Right lobe of liver (tissue), 6 donors: ENCODE results near the gene IFI27. TPM values are rescaled to one million over a fixed set of nuclear protein-coding genes. Genes with fewer than 3 reads are reported as not detected.

Experiments
- ATAC-seq, 4 donors: fragments of 200-7000 bp; cut with Tn5 transposase; one replicate each; pipeline ENCODE4 v1.9.1; 2020; ENCODE audit warnings: mild to moderate bottlenecking in 4 of 4, moderate library complexity in 4 of 4
- DNase-seq, 3 donors: peaks; one replicate each; pipeline ENCODE4 v3.0.0-alpha.2; 2020
- H3K27ac ChIP-seq, 3 donors: fragments of 200-600 bp; one replicate each; pipeline ENCODE4 v1.8.0; 2022
- H3K27me3 ChIP-seq, 2 donors: fragments of 200-600 bp; one replicate each; pipeline ENCODE4 v1.8.0; 2022
- H3K36me3 ChIP-seq, 4 donors: fragments of 200-600 bp; sonication (generic) in 1 of 4; one replicate each; pipeline versions ENCODE4 v1.5.1 to v1.8.0; 2017 to 2022; ENCODE audit warnings: control low read depth in 1 of 4
- H3K4me1 ChIP-seq, 4 donors: fragments of 200-600 bp; sonication (generic) in 1 of 4; one replicate each; pipeline versions ENCODE4 v1.5.1 to v1.8.0; 2017 to 2022; ENCODE audit warnings: control low read depth in 1 of 4
- H3K4me3 ChIP-seq, 3 donors: fragments of 200-600 bp; one replicate each; pipeline ENCODE4 v1.8.0; 2022
- H3K9me3 ChIP-seq, 4 donors: fragments of 200-600 bp; sonication (generic) in 1 of 4; one replicate each; pipeline versions ENCODE4 v1.5.1 to v1.8.0; 2017 to 2022; ENCODE audit warnings: control low read depth in 1 of 4
- POLR2A ChIP-seq: fragments of 450-650 bp; IDR thresholded peaks from one replicate; pipeline ENCODE4 v1.6.1; 2017; ENCODE audit warnings: antibody characterized with exemption, mild to moderate bottlenecking
- WGBS: methylation state at CpG from one replicate; pipeline ENCODE4 v1.1.6; 2018; ENCODE audit warnings: low coverage, low lambda C conversion rate; ENCODE audit not compliant: insufficient coverage; ENCODE audit errors: missing lambda C conversion rate; 5-methylcytosine and 5-hydroxymethylcytosine counted together
- intact Hi-C, 2 donors: fragments of 100-400 bp; cut with DNase I; formaldehyde crosslinking; loops; one replicate each; pipeline versions ENCODE4 v1.11.2 to v1.14.1; 2022
- total RNA-seq, 6 experiments: library from RNA; depleted of rRNA in 2 of 6; stranded (reverse); fragments of >200 nt in 2 of 6; fragmentation: NEBNext Ultra II Directional in 3 of 6; extraction: Animal tissue kit (Norgen Biotek cat#: 25700) in 3 of 6; gene quantifications; one replicate each; pipeline versions ENCODE4 v1.1.0 to v1.2.4, GENCODE V29; 2016 to 2023
- TF ChIP-seq, protein P1 (sequence below), 4 donors: fragments of 200-600 bp in 3 of 4; fragments of 450-650 bp in 1 of 4; IDR thresholded peaks; one replicate each; pipeline versions ENCODE4 v1.5.1 to v1.8.0; 2016 to 2022; ENCODE audit warnings: antibody characterized with exemption in 4 of 4, mild to moderate bottlenecking in 2 of 4
- donor health status: DM: no; HTN: yes; CAD: no.
- donor health status: DM: no; HTN: no; CAD: no.
- donor health status: DM: no; HTN: no; CAD: no.
- donor health status: DM: no; HTN: yes; CAD: no.
- donor health status: DM: no; HTN: yes; CAD: no.

The IFI27 gene
- total RNA-seq, 6 experiments from 2014 or later: 10.0 to 32.5 (median 16.9) TPM

DNA sequence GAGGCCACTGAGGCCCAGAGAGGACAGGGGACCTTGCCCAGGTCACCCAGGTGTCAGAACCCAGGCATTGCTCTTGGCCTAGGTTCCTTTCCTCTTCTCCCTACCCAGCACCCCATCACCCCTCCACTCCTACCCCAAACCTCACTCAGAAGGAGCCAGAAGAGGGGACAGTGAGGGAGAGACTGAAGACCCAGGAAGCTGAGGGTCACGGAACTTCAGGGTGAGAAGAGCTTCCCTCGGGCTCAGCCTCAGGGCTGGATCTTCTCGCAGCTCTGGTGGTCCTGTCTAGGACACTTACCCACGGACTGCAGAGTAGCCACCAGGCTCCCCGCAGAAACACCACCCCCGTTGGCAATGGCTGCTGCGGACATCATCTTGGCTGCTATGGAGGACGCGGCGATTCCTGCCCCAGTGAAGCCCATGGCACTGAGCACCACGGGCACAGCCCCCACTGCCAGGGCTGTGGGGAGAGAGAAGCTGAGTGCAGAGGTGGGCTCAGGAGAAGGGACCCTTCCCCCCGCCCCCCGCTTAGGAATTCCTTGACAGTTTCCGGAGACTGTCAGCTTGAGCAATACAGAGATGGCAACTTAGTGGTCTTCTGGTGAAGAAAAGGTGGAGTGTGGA, 17.8 kb downstream of the IFI27 start:
- Histone ChIP-seq H3K4me1 (peaks cover 0 to 7% (median 0%) of the 10 kb centered on the region in 4 donors), H3K27me3 (no peaks in the 10 kb centered on the region), H3K36me3 (no peaks in the 10 kb centered on the region), H3K9me3 (no peaks in the 10 kb centered on the region), H3K4me3 (no peak overlapping the region), H3K27ac (no peak overlapping the region)
- DNase-seq: no peak
- intact Hi-C loops: loop anchor here (10.0 kb wide), 1 partner anchor 84 kb away; no protein-coding TSS in a partner anchor
- 85% methylated on average over 11 of the region's 14 CpGs for WGBS
- TF ChIP-seq POLR2A: no peak
- TF ChIP-seq, protein P1, sequence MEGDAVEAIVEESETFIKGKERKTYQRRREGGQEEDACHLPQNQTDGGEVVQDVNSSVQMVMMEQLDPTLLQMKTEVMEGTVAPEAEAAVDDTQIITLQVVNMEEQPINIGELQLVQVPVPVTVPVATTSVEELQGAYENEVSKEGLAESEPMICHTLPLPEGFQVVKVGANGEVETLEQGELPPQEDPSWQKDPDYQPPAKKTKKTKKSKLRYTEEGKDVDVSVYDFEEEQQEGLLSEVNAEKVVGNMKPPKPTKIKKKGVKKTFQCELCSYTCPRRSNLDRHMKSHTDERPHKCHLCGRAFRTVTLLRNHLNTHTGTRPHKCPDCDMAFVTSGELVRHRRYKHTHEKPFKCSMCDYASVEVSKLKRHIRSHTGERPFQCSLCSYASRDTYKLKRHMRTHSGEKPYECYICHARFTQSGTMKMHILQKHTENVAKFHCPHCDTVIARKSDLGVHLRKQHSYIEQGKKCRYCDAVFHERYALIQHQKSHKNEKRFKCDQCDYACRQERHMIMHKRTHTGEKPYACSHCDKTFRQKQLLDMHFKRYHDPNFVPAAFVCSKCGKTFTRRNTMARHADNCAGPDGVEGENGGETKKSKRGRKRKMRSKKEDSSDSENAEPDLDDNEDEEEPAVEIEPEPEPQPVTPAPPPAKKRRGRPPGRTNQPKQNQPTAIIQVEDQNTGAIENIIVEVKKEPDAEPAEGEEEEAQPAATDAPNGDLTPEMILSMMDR (IDR thresholded peaks at IDR 0.05): no peak
- no peak for ATAC-seq

DNA sequence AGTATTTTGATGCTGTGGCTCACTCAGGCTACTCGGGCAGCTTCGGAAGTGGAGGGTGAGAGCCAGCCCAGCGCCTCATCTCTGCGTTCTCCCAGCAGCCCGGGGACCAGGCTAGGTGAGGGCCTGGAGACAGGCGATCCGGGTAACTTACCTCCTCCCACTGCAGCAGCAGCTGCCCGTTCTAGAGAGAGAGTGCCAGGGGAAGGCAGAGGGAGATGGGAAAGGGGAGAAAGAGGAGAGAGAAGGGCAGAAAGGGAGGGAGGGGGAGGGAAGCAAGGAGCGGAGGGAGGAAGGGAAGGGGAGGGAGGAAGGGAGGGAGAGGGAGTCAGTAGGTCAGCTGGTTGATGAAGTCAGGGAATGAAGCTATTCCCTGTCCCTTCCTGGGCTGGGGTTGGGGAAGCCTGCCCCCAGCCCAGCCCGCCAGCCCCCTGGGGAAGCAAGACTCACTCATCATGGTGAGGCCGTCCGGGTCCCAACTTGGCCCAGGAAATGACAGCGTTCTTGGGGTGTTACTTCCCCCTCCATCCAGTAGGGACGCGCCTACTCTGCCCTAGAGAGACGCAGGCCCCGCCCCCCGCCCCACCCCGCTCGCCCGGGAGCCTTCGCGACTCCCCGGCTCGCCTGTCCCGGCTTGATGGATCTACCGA, 18.7 kb downstream of the IFI27 start, which contains the start of gene IFI27L2:
TSS of gene IFI27L2 (minus strand) at position 494 of the 647 bp plus-strand sequence. CDS start at position 454, 40 bp downstream.
- ATAC-seq: peak; percentile 81 to 89 (median 82)
- H3K27me3 ChIP-seq: no peaks in the 10 kb centered on the region
- H3K27ac ChIP-seq: no peak within 1 kb of the TSS
- peak in 1 of 3 donors; percentile 68 for DNase-seq
- intact Hi-C loops: loop anchor here (10.0 kb wide), 1 partner anchor 84 kb away; no protein-coding TSS in a partner anchor
- 6% methylated on average over 20 of the region's 27 CpGs for WGBS
- peak within 1 kb of the TSS; percentile 28 to 45 (median 30) for H3K4me3 ChIP-seq
- peaks cover 0 to 7% (median 0%) of the 10 kb centered on the region in 4 donors for H3K4me1 ChIP-seq
- TF ChIP-seq, protein P1 (IDR thresholded peaks at IDR 0.05): peak in 2 of 4 donors; percentile 25 to 29
- no peak for TF ChIP-seq POLR2A
- H3K36me3 ChIP-seq: no peaks in the 10 kb centered on the region
- no peaks in the 10 kb centered on the region for H3K9me3 ChIP-seq

DNA sequence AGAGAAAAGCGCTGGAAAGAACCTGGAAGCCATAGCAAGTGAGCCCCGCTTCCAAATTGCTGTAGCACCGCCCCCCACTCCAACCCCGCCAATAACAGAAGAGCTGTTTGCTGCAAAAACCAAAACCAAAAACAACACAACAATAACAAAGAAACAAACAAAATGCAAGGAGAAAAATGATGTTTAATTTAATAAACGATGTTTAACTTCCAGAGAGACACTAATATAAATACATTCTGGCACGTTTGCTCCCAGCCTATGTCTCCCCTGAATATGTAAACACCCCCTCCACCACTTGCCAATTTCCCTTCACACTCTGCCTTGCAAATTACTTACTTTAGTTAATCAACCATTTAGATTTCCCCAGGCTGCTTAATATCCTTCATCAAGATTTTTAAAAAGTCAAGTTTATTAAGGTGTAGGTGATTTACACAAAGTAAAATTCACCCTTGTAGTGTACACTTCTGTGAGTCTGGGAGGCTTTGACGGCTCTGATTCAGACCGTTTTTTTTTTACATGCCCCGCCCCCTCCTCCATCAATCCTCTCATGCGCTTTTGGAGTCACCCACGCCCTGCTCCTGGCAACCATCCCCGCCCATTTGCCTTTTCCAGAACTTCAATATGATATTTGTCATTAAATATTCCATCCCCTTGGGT, 19.4 kb downstream of the IFI27 start:
- Histone ChIP-seq H3K4me3 (peak overlapping the region; percentile 28 to 45 (median 30)), H3K4me1 (peaks cover 0 to 7% (median 0%) of the 10 kb centered on the region in 4 donors), H3K27ac (no peak overlapping the region), H3K27me3 (no peaks in the 10 kb centered on the region), H3K36me3 (no peaks in the 10 kb centered on the region), H3K9me3 (no peaks in the 10 kb centered on the region)
- intact Hi-C loops: loop anchor here (10.0 kb wide), 1 partner anchor 85 kb away; no protein-coding TSS in a partner anchor
- 2% methylated on average over 12 of the region's 12 CpGs for WGBS
- ATAC-seq: peak in 2 of 4 donors; percentile 39 to 61
- no peak for DNase-seq
- no peak for TF ChIP-seq POLR2A
- TF ChIP-seq, protein P1 (IDR thresholded peaks at IDR 0.05): no peak

DNA sequence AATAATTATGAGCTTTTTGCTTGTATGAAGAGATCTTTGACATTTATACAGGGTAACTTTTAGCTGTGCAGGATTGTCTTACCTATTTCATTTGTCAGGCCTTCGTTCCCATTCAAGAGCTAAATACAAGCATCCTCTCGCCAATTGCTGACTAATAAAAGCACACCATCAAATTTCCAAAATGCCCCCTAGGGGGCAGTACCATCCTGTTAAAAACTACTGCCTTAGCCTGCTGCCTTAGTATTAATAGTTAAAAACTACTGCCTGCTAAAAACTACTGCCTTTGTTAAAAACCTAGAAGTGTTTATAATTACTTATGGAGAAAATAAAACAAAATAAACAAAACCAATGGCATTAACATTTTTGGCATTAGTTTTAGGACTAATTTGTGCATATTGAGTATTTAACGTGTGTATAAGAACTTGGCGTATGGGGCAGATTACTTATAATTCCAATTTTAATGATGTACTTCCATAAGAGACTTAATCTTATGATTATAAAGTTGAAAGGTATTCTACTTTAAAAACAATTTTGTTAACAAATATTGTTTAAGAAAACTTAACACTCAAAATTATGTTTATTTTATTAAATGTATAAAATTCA, 21.9 kb downstream of the IFI27 start:
- no peaks in the 10 kb centered on the region for H3K36me3 ChIP-seq
- H3K27ac ChIP-seq: no peak overlapping the region
- ATAC-seq: peak; percentile 57 to 64 (median 61)
- 38% methylated on average over 4 of the region's 4 CpGs for WGBS
- intact Hi-C loops: no loop called here
- H3K9me3 ChIP-seq: no peaks in the 10 kb centered on the region
- H3K4me1 ChIP-seq: peaks cover 0 to 7% (median 0%) of the 10 kb centered on the region in 4 donors
- no peaks in the 10 kb centered on the region for H3K27me3 ChIP-seq
- DNase-seq: no peak
- H3K4me3 ChIP-seq: no peak overlapping the region
- TF ChIP-seq, protein P1 (IDR thresholded peaks at IDR 0.05): peak; percentile 79 to 91 (median 82)
- TF ChIP-seq POLR2A: no peak
